ENCODE results near the gene NAA10. TPM values are rescaled to one million over a fixed set of nuclear protein-coding genes. Genes with fewer than 3 reads are reported as not detected.

Gene NAA10
- total RNA-seq, 4 donors from 2014 or later = 48.0 to 152 (median 73.8) TPM

DNA sequence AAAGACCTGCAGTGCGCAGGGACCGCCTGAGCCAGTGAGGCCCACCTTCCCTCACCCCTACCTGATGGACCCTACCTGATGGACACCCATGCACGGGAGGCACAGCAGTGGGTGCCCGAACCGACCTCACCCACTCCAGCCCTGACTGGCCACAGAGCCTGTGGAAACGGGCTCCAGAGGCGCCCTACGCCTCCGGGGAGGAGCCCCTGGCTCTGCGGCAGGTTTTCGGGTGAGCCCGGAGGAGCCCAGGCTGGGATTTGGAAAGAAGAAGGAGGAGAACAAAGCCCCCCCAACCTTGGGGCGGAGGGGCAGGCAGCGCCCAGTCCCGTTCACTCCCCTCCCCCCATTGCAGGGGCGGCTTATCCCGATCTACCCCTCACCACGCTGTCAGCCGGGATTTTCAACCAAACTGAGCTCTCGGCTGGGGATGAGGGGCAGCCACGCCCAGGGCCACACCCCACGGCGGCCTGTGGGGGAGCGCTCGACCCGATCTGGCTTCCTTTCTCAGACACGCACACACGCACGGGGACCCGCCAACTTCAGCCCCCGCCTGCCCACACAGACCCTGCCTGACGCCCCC is 49.5 kb downstream of the NAA10 start:
- TF ChIP-seq, protein P1, sequence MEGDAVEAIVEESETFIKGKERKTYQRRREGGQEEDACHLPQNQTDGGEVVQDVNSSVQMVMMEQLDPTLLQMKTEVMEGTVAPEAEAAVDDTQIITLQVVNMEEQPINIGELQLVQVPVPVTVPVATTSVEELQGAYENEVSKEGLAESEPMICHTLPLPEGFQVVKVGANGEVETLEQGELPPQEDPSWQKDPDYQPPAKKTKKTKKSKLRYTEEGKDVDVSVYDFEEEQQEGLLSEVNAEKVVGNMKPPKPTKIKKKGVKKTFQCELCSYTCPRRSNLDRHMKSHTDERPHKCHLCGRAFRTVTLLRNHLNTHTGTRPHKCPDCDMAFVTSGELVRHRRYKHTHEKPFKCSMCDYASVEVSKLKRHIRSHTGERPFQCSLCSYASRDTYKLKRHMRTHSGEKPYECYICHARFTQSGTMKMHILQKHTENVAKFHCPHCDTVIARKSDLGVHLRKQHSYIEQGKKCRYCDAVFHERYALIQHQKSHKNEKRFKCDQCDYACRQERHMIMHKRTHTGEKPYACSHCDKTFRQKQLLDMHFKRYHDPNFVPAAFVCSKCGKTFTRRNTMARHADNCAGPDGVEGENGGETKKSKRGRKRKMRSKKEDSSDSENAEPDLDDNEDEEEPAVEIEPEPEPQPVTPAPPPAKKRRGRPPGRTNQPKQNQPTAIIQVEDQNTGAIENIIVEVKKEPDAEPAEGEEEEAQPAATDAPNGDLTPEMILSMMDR (IDR thresholded peaks at IDR 0.05) = no peak
- TF ChIP-seq EP300 (IDR thresholded peaks at IDR 0.05) = no peak
- peaks cover 0 to 10% (median 3%) of the 10 kb centered on the region in 4 donors for H3K4me1 ChIP-seq
- 6 to 22% methylated on average over 3 to 31 of the region's 32 CpGs for WGBS, 2 donors
- H3K27ac ChIP-seq = peak overlapping the region in 2 of 4 donors; percentile 60 to 80
- peak overlapping the region; percentile 9 to 49 (median 24) for H3K4me3 ChIP-seq
- DNase-seq (ENCODE audit: low spot score in 2 of 2) = no peak
- no peaks in the 10 kb centered on the region for H3K9me3 ChIP-seq
- H3K27me3 ChIP-seq = peaks cover 0 to 81% of the 10 kb centered on the region in 2 donors
- no peaks in the 10 kb centered on the region for H3K36me3 ChIP-seq

DNA sequence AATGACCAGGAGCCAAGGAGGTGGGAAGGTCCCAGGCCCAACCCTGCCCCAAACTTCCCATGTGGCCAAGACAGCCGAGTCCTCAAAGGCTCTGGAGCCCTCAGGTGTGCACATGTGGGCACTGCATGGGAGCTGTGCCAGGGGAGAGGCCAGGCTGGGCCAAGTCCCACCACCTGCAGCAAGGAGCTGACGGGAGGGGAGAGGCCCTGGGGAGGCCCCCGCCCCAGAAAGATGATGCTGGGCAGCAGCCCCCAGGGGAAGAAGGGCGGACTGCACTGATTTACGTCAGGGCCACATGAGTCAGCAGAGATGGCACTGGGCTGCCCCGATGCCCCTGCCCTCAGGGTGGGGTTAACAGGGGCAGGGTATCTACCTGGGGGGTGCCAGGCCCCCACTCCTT is 50.2 kb downstream of the NAA10 start:
- no peak for DNase-seq (ENCODE audit: low spot score in 2 of 2)
- Histone ChIP-seq H3K27me3 (peaks cover 0 to 85% of the 10 kb centered on the region in 2 donors), H3K27ac (peak overlapping the region in 2 of 4 donors; percentile 60 to 80), H3K4me3 (peak overlapping the region in 3 of 4 donors; percentile 9 to 49 (median 24)), H3K4me1 (peaks cover 0 to 10% (median 3%) of the 10 kb centered on the region in 4 donors), H3K9me3 (no peaks in the 10 kb centered on the region), H3K36me3 (no peaks in the 10 kb centered on the region)
- 0 to 59% methylated on average over 1 to 6 of the region's 6 CpGs for WGBS, 2 donors
- TF ChIP-seq, protein P1 (IDR thresholded peaks at IDR 0.05) = no peak
- no peak for TF ChIP-seq POLR2A (IDR thresholded peaks at IDR 0.05)

DNA sequence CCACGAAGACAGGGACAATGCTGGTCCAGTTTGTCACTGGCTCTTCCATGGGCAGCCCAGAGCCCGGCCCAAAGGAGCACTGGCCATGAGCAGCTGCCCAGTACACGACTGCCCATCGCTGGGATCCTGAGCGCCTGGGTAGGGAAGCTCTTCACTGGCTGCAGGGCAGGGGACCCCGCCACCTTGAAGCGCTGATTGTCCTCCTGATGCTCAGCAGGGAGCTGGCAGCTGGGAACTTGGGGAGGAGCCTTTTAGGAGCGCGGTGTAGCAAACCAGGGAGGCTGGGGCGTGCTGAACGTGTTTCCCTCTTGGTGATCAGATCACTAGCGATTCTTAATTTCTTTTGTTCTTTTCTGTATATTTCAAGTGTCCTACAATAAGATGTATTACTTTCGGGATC is 50.7 kb downstream of the NAA10 start:
- DNase-seq (ENCODE audit: low spot score in 2 of 2) = no peak
- H3K27me3 ChIP-seq = peaks cover 0 to 90% of the 10 kb centered on the region in 2 donors
- H3K4me1 ChIP-seq = peaks cover 0 to 10% (median 5%) of the 10 kb centered on the region in 4 donors
- no peaks in the 10 kb centered on the region for H3K36me3 ChIP-seq
- H3K27ac ChIP-seq = peak overlapping the region in 1 of 4 donors; percentile 80
- 44 to 58% methylated on average over 13 of the region's 13 CpGs for WGBS, 2 donors
- TF ChIP-seq, protein P1 (IDR thresholded peaks at IDR 0.05) = no peak
- no peak for TF ChIP-seq POLR2A (IDR thresholded peaks at IDR 0.05)
- TF ChIP-seq EP300 (IDR thresholded peaks at IDR 0.05) = no peak
- peak overlapping the region in 1 of 4 donors; percentile 49 for H3K4me3 ChIP-seq
- no peaks in the 10 kb centered on the region for H3K9me3 ChIP-seq

DNA sequence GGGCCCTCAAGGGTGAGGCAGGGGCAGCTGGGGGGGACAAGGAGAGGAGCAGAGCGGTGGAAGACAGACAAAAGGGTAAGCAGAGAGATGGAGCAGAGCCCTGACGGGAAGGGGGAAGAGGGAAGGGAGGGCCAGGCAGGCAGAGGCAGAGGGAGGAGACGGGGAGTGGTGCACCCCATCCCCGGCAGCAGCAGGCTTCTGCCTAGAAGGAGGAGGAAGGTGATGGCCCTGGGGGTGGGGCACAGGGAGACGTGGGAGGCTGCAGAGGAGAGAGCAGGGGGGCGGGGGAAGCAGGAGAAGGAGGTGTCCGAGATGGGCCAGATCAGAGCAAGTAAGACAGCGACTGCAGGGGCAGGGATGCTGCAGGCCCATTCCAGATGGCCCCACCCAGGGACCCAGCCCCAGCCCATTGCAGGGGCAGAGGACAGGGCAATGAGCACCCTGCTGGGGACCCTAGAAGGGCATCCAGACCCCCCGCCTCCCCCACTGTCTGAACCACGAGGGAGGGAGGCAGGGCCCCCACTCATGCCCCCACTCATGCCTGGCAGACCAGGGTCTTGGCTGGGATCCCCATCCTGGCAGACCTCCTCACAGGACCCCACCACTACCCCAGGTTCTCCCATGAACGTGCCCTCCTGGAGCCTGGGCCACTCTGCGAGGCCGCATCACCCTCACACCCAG is 51.5 kb downstream of the NAA10 start:
- WGBS, 2 donors = 61 to 68% methylated on average over 7 to 11 of the region's 13 CpGs
- no peaks in the 10 kb centered on the region for H3K36me3 ChIP-seq
- H3K27me3 ChIP-seq = peaks cover 0 to 92% of the 10 kb centered on the region in 2 donors
- TF ChIP-seq POLR2A (IDR thresholded peaks at IDR 0.05) = no peak
- no peak for DNase-seq (ENCODE audit: low spot score in 2 of 2)
- peaks cover 0 to 13% (median 5%) of the 10 kb centered on the region in 4 donors for H3K4me1 ChIP-seq
- H3K4me3 ChIP-seq = peak overlapping the region in 1 of 4 donors; percentile 49
- H3K9me3 ChIP-seq = no peaks in the 10 kb centered on the region
- peak overlapping the region in 2 of 4 donors; percentile 36 to 80 for H3K27ac ChIP-seq

DNA sequence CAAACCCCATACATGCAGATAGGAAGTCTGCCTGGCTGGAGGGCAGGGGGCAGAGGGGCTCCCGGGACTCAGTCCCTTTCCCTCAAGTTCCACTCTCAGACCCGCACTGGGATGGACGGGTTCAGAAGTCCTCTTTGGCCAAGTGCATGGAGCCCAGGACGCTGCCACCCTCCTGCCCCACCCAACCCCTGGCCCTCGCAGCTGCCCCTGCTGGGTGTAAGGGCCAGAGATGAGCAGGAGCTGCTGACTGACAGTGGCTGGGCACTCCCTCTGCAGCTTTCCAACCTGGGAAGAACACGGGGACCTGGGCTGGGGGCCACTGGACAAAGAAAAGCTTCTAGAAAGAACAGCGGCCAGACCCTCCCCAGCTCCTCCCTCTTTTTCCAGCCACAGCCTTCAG is 52.3 kb downstream of the NAA10 start:
- DNase-seq (ENCODE audit: low spot score in 2 of 2) = no peak
- 20 to 40% methylated on average over 1 to 7 of the region's 7 CpGs for WGBS, 2 donors
- no peaks in the 10 kb centered on the region for H3K36me3 ChIP-seq
- H3K9me3 ChIP-seq = no peaks in the 10 kb centered on the region
- TF ChIP-seq, protein P1 (IDR thresholded peaks at IDR 0.05) = no peak
- TF ChIP-seq POLR2A (IDR thresholded peaks at IDR 0.05) = no peak
- TF ChIP-seq EP300 (IDR thresholded peaks at IDR 0.05) = no peak
- H3K27me3 ChIP-seq = peaks cover 0 to 94% of the 10 kb centered on the region in 2 donors
- H3K4me3 ChIP-seq = no peak overlapping the region
- H3K27ac ChIP-seq = peak overlapping the region in 2 of 4 donors; percentile 36 to 80
- H3K4me1 ChIP-seq = peaks cover 0 to 13% (median 5%) of the 10 kb centered on the region in 4 donors

Data from tibial nerve (tissue), 4 donors.